Liver (tissue), 9 donors: ENCODE measurements around the gene MFAP2. TPM values are rescaled to one million over a fixed set of nuclear protein-coding genes. Genes with fewer than 3 reads are reported as not detected.

Experiments used
- DNase-seq: peaks from one replicate; pipeline ENCODE4 v3.0.0-alpha.2; 2017; ENCODE audit warnings: low spot score
- H3K27ac ChIP-seq, 2 donors: one replicate each; pipeline ENCODE4 v1.7.0; 2013; ENCODE audit warnings: inconsistent platforms in 2 of 2, low read length in 2 of 2, control low read depth in 1 of 2, low read depth in 1 of 2, mild to moderate bottlenecking in 1 of 2
- H3K27me3 ChIP-seq, 4 donors: one replicate each; pipeline versions ENCODE4 v1.6.1 to v1.7.0; 2013; ENCODE audit warnings: low read length in 3 of 4, inconsistent platforms in 1 of 4, mild to moderate bottlenecking in 1 of 4, moderate library complexity in 1 of 4; ENCODE audit not compliant: control insufficient read depth in 4 of 4, insufficient read depth in 4 of 4
- H3K36me3 ChIP-seq, 4 donors: one replicate each; pipeline versions ENCODE4 v1.6.1 to v1.7.0; 2013; ENCODE audit warnings: low read length in 3 of 4, mild to moderate bottlenecking in 3 of 4, low read depth in 1 of 4, moderate library complexity in 1 of 4; ENCODE audit not compliant: control insufficient read depth in 4 of 4, insufficient read depth in 3 of 4
- H3K4me1 ChIP-seq, 4 donors: one replicate each; pipeline versions ENCODE4 v1.6.1 to v1.7.0; 2013; ENCODE audit warnings: low read length in 3 of 4, mild to moderate bottlenecking in 3 of 4, moderate library complexity in 1 of 4; ENCODE audit not compliant: control insufficient read depth in 4 of 4, insufficient read depth in 4 of 4
- H3K4me3 ChIP-seq, 3 donors: one replicate each; pipeline versions ENCODE4 v1.6.1 to v1.7.0; 2013; ENCODE audit warnings: low read length in 3 of 3, control low read depth in 1 of 3, low read depth in 1 of 3, mild to moderate bottlenecking in 1 of 3
- H3K9ac ChIP-seq, 2 donors: one replicate each; pipeline ENCODE4 v1.7.0; 2013; ENCODE audit warnings: low read length in 2 of 2, mild to moderate bottlenecking in 2 of 2, moderate library complexity in 2 of 2, control low read depth in 1 of 2, low read depth in 1 of 2
- H3K9me3 ChIP-seq, 4 donors: one replicate each; pipeline versions ENCODE4 v1.6.1 to v1.7.0; 2013; ENCODE audit warnings: low read length in 3 of 4; ENCODE audit not compliant: control insufficient read depth in 4 of 4
- CTCF ChIP-seq: fragments of 150-350 bp; IDR thresholded peaks from 2 replicates; pipeline ENCODE4 v1.5.1; 2017; ENCODE audit warnings: improper control_type of control experiment, low read depth, low read length; ENCODE audit not compliant: missing input control
- EGR1 ChIP-seq, 2 donors: IDR thresholded peaks; 2 replicates each; pipeline ENCODE4 v1.6.1; 2016 to 2018; ENCODE audit warnings: antibody characterized with exemption in 2 of 2, low read depth in 2 of 2
- FOXA1 ChIP-seq: IDR thresholded peaks from 2 replicates; pipeline ENCODE4 v1.6.1; 2016; ENCODE audit warnings: antibody characterized with exemption
- FOXA2 ChIP-seq: IDR thresholded peaks from 2 replicates; pipeline ENCODE4 v1.6.1; 2016; ENCODE audit warnings: antibody characterized with exemption
- GABPA ChIP-seq, 2 donors: IDR thresholded peaks in 1 of 2; conservative IDR thresholded peaks in 1 of 2; 2 replicates each; pipeline ENCODE4 v1.6.1; 2016; ENCODE audit warnings: antibody characterized with exemption in 2 of 2, mild to moderate bottlenecking in 1 of 2, moderate library complexity in 1 of 2
- HNF4A ChIP-seq, 2 donors: conservative IDR thresholded peaks; 2 replicates each; pipeline ENCODE4 v1.6.1; 2016; ENCODE audit warnings: antibody characterized with exemption in 2 of 2, mild to moderate bottlenecking in 2 of 2
- HNF4G ChIP-seq: IDR thresholded peaks from 2 replicates; pipeline ENCODE4 v1.6.1; 2016; ENCODE audit warnings: antibody characterized with exemption
- JUND ChIP-seq, 2 donors: IDR thresholded peaks; 2 replicates each; pipeline ENCODE4 v1.6.1; 2016; ENCODE audit warnings: antibody characterized with exemption in 2 of 2
- NR2F2 ChIP-seq: IDR thresholded peaks from 2 replicates; pipeline ENCODE4 v1.6.1; 2016; ENCODE audit warnings: antibody characterized with exemption
- REST ChIP-seq: IDR thresholded peaks from 2 replicates; pipeline ENCODE4 v1.6.1; 2016; ENCODE audit warnings: antibody characterized with exemption, mild to moderate bottlenecking
- RXRA ChIP-seq, 2 donors: IDR thresholded peaks; 2 replicates each; pipeline ENCODE4 v1.6.1; 2017 to 2018; ENCODE audit warnings: antibody characterized with exemption in 2 of 2, mild to moderate bottlenecking in 1 of 2
- SP1 ChIP-seq: IDR thresholded peaks from 2 replicates; pipeline ENCODE4 v1.6.1; 2018; ENCODE audit warnings: antibody characterized with exemption, mild to moderate bottlenecking
- TAF1 ChIP-seq: conservative IDR thresholded peaks from 2 replicates; pipeline ENCODE4 v1.6.1; 2016; ENCODE audit warnings: antibody characterized with exemption, mild to moderate bottlenecking
- YY1 ChIP-seq: IDR thresholded peaks from 2 replicates; pipeline ENCODE4 v1.6.1; 2016; ENCODE audit warnings: antibody characterized with exemption, mild to moderate bottlenecking
- WGBS: extraction: QIAGEN DNeasy Blood & Tissue Kit; methylation state at CpG from one replicate; pipeline ENCODE4 v1.1.7; 2013; 5-methylcytosine and 5-hydroxymethylcytosine counted together
- polyA plus RNA-seq, 2 donors: library from polyadenylated mRNA; stranded (reverse) in 1 of 2; unstranded in 1 of 2; fragments of 200-250 nt in 1 of 2; fragments of >200 nt in 1 of 2; fragmentation: Nextera tagmentation in 1 of 2; extraction: Ambion mirVana in 1 of 2; gene quantifications; one replicate each; pipeline versions ENCODE4 v1.2.1 to v1.2.3, GENCODE V29; 2013 to 2015
- total RNA-seq, 2 donors: library from RNA; depleted of rRNA; stranded (reverse); fragments of >200 nt; gene quantifications; one replicate each; pipeline ENCODE4 v1.2.3, GENCODE V29; 2014
- TF ChIP-seq, protein P1 (sequence below): IDR thresholded peaks from 2 replicates; pipeline ENCODE4 v1.6.1; 2016; ENCODE audit warnings: antibody characterized with exemption
- TF ChIP-seq, protein P2 (sequence below): IDR thresholded peaks from 2 replicates; pipeline ENCODE4 v1.6.1; 2016; ENCODE audit warnings: antibody characterized with exemption
- TF ChIP-seq, protein P3 (sequence below): IDR thresholded peaks from 2 replicates; pipeline ENCODE4 v1.6.1; 2016; ENCODE audit warnings: antibody characterized with exemption
- donor health status: healthy.
- donor health status: healthy.
- donor health status: healthy.
- donor health status: healthy.
- donor health status: healthy.

Gene MFAP2
- total and polyA plus RNA-seq, 4 donors, result 0.25 to 1.4 (median 0.74) TPM

DNA sequence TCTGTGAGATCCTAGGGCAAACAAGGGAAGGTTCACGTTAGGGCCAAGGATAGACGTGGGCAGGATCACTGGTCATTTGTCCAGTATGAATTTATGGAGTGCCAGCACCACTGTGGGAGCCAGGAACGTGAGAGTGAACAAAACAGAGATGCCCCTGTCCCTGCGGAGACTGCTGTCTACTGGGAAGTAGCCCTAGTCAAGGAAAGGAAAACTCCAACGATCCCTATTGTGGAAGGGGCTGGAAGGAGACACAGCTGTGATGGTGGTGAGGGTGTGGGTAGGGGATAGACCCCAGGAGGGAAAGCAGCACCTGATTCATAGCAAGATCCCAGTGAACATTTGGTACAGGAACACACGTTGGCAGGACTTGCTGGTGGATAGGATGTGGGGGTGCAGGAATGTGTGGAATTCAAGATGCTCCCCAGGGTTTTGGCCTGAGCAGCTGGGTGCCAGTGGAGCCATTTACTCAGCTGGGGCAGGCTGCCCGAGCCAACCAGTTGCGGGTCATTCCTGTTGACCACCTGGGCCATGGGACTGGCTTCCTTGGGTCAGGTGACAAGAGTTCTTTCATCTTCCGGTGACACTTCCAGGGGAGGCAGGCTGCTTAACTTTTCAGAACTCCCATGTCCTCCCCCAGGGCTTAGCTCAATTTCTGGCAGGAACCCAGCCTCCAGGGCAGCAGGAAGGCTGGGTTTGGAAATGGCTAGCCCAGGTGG lies 32.5 kb upstream of the MFAP2 start:
- peaks cover 8 to 21% (median 17%) of the 10 kb centered on the region in 4 donors for H3K4me1 ChIP-seq
- DNase-seq, result no peak
- no peaks in the 10 kb centered on the region for H3K27me3 ChIP-seq
- no peak overlapping the region for H3K9ac ChIP-seq
- TF ChIP-seq HNF4A (conservative IDR thresholded peaks at IDR 0.05) (no peak), REST (no peak), NR2F2 (no peak), RXRA (IDR thresholded peaks at IDR 0.05) (no peak), GABPA (IDR thresholded peaks at IDR 0.05 in 1 of 2, conservative IDR thresholded peaks at IDR 0.05 in 1 of 2) (no peak), EGR1 (IDR thresholded peaks at IDR 0.05; ENCODE audit: low read depth in 2 of 2) (no peak), FOXA1 (no peak), HNF4G (no peak), YY1 (no peak), JUND (IDR thresholded peaks at IDR 0.05) (no peak), FOXA2 (no peak), SP1 (no peak), TAF1 (no peak), CTCF (no peak)
- TF ChIP-seq, protein P1, sequence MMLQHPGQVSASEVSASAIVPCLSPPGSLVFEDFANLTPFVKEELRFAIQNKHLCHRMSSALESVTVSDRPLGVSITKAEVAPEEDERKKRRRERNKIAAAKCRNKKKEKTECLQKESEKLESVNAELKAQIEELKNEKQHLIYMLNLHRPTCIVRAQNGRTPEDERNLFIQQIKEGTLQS, result no peak
- TF ChIP-seq, protein P2, sequence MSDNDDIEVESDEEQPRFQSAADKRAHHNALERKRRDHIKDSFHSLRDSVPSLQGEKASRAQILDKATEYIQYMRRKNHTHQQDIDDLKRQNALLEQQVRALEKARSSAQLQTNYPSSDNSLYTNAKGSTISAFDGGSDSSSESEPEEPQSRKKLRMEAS, result no peak
- TF ChIP-seq, protein P3, sequence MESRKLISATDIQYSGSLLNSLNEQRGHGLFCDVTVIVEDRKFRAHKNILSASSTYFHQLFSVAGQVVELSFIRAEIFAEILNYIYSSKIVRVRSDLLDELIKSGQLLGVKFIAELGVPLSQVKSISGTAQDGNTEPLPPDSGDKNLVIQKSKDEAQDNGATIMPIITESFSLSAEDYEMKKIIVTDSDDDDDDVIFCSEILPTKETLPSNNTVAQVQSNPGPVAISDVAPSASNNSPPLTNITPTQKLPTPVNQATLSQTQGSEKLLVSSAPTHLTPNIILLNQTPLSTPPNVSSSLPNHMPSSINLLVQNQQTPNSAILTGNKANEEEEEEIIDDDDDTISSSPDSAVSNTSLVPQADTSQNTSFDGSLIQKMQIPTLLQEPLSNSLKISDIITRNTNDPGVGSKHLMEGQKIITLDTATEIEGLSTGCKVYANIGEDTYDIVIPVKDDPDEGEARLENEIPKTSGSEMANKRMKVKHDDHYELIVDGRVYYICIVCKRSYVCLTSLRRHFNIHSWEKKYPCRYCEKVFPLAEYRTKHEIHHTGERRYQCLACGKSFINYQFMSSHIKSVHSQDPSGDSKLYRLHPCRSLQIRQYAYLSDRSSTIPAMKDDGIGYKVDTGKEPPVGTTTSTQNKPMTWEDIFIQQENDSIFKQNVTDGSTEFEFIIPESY, result no peak
- H3K9me3 ChIP-seq, result no peaks in the 10 kb centered on the region
- H3K4me3 ChIP-seq, result no peak overlapping the region
- no peak overlapping the region for H3K27ac ChIP-seq
- peaks cover 0 to 2% (median 0%) of the 10 kb centered on the region in 4 donors for H3K36me3 ChIP-seq
- whole genome bisulfite sequencing, result 76% methylated on average over 9 of the region's 9 CpGs
